PC-9 (cell line): ENCODE measurements around the gene PIGC. TPM values are rescaled to one million over a fixed set of nuclear protein-coding genes. Genes with fewer than 3 reads are reported as not detected.

ENCODE experiments used
- BruUV-seq: library from RNA; stranded (reverse); fragments of 400-500 nt; replicated peaks from 2 replicates; lab custom pipeline; 2021; lab: Mats Ljungman, UMichigan
- CTCF ChIA-PET: fragments of 300-600 bp; sonication (Branson Sonifier 250); formaldehyde crosslinking; loops from one replicate; lab custom pipeline; 2022; ENCODE audit warnings: antibody characterized with exemption; lab: Charles Lee
- POLR2A ChIA-PET: fragments of 300-600 bp; sonication (Branson Sonifier 250); formaldehyde crosslinking; loops from one replicate; lab custom pipeline; 2022; ENCODE audit warnings: antibody characterized with exemption; ENCODE audit not compliant: unreplicated experiment; lab: Charles Lee
- DNase-seq, 2 experiments: peaks; one replicate each; pipeline versions ENCODE4 v3.0.0 to v3.0.0-alpha.2; 2015 to 2022; ENCODE audit warnings: mixed read lengths in 1 of 2
- H2AFZ ChIP-seq: fragments of 200-600 bp; sonication (generic); 2 replicates; pipeline ENCODE4 v1.8.1; 2017; ENCODE audit warnings: antibody characterized with exemption
- H3F3A ChIP-seq: fragments of 200-600 bp; sonication (generic); 2 replicates; pipeline ENCODE4 v1.8.1; 2017; ENCODE audit warnings: antibody characterized with exemption, mild to moderate bottlenecking, low read depth; ENCODE audit not compliant: insufficient read depth
- H3K27ac ChIP-seq: fragments of 200-600 bp; sonication (generic); 2 replicates; pipeline ENCODE4 v1.6.1; 2016; ENCODE audit warnings: mixed run types
- H3K27me3 ChIP-seq: fragments of 200-600 bp; sonication (generic); 2 replicates; pipeline ENCODE4 v1.6.1; 2016; ENCODE audit warnings: low read depth, mixed run types; ENCODE audit not compliant: insufficient read depth
- H3K36me3 ChIP-seq: fragments of 200-600 bp; sonication (generic); 2 replicates; pipeline ENCODE4 v1.6.1; 2016; ENCODE audit warnings: low read depth, mixed run types
- H3K4me1 ChIP-seq: fragments of 200-600 bp; sonication (generic); replicated peaks from 2 replicates; pipeline ENCODE4 v1.6.1; 2016; ENCODE audit warnings: mixed run types; ENCODE audit not compliant: insufficient read depth
- H3K4me2 ChIP-seq: fragments of 200-600 bp; sonication (generic); 2 replicates; pipeline ENCODE4 v1.6.1; 2017; ENCODE audit warnings: mixed run types
- H3K4me3 ChIP-seq: fragments of 200-600 bp; sonication (generic); 2 replicates; pipeline ENCODE4 v1.6.1; 2016; ENCODE audit warnings: mixed run types
- H3K79me2 ChIP-seq: fragments of 200-600 bp; sonication (generic); 2 replicates; pipeline ENCODE4 v1.6.1; 2017; ENCODE audit warnings: low read depth, mixed run types
- H3K9me2 ChIP-seq: fragments of 200-600 bp; sonication (generic); 2 replicates; pipeline ENCODE4 v1.8.1; 2017; ENCODE audit warnings: mild to moderate bottlenecking; ENCODE audit not compliant: insufficient read depth
- H3K9me3 ChIP-seq: fragments of 200-600 bp; sonication (generic); 2 replicates; pipeline ENCODE4 v1.8.1; 2016; ENCODE audit warnings: low read depth; ENCODE audit not compliant: insufficient read depth
- H4K20me1 ChIP-seq: fragments of 200-600 bp; sonication (generic); 2 replicates; pipeline ENCODE4 v1.8.1; 2017; ENCODE audit not compliant: insufficient read depth
- EZH2 ChIP-seq: fragments of 200-600 bp; sonication (generic); IDR thresholded peaks from 2 replicates; pipeline ENCODE4 v1.8.0; 2017; ENCODE audit warnings: antibody characterized with exemption, low read depth
- intact Hi-C: fragments of 100-400 bp; cut with micrococcal nuclease; formaldehyde crosslinking; loops from one replicate; pipeline ENCODE4 v1.10.0; 2022; ENCODE audit not compliant: unreplicated experiment
- total RNA-seq: library from RNA; stranded (reverse); gene quantifications from 2 replicates; pipeline ENCODE4 v1.2.3, GENCODE V29; 2021
- TF ChIP-seq, protein P1 (sequence below): fragments of 200-600 bp; sonication (generic); conservative IDR thresholded peaks from 2 replicates; pipeline ENCODE4 v1.6.1; 2017; ENCODE audit warnings: mixed run types, antibody characterized with exemption, mild to moderate bottlenecking, moderate library complexity

PIGC gene
- total RNA-seq, 1 experiment from 2014 or later = 26.5 TPM

DNA sequence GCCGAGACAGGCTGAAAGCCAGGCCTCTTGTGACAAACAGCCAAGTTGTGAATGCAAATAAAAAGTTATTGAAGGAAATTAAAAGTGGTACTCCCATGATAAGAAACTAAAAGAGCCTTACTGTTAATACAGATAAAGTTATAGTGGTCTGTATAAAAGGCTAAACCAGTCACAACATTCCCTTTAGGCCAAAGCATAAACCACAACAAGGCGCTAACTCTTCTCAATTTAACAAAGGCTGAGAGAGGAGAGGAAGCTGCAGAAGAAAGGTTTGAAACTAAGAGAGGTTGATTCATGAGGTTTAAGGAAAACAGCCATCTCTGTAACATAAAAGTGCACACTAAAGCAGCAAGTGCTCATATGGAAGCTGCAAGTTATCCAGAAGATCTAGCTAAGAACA lies 12.7 kb downstream of the PIGC start:
- Histone ChIP-seq H3K9me3 (no peaks in the 10 kb centered on the region), H3K27ac (no peak overlapping the region), H3K4me1 (peaks cover 16% of the 10 kb centered on the region), H3K4me2 (peak overlapping the region; percentile 63; the same call in 1 of the 2 replicates), H3K79me2 (no peaks in the 10 kb centered on the region), H3F3A (peaks cover 19% of the 10 kb centered on the region; the same call in 1 of the 2 replicates), H3K4me3 (no peak overlapping the region), H4K20me1 (no peaks in the 10 kb centered on the region), H2AFZ (no peak overlapping the region), H3K9me2 (no peaks in the 10 kb centered on the region), H3K27me3 (no peaks in the 10 kb centered on the region), H3K36me3 (no peaks in the 10 kb centered on the region)
- no peak for DNase-seq
- intact Hi-C loops = loop anchor here (5.0 kb wide), 1 partner anchor 286 kb away; no protein-coding TSS in a partner anchor
- no TSS peak for BruUV-seq
- ChIA-PET CTCF (interaction anchor here (0.5 to 1.3 kb wide), 2 partner anchors 403 to 445 kb away, joined by 3 to 8 read pairs; no protein-coding TSS in a partner anchor), POLR2A (interaction anchor here (0.6 kb wide), 1 partner anchor 429 kb away, joined by 5 read pairs; no protein-coding TSS in a partner anchor)
- no peak for TF ChIP-seq EZH2
- TF ChIP-seq, protein P1, sequence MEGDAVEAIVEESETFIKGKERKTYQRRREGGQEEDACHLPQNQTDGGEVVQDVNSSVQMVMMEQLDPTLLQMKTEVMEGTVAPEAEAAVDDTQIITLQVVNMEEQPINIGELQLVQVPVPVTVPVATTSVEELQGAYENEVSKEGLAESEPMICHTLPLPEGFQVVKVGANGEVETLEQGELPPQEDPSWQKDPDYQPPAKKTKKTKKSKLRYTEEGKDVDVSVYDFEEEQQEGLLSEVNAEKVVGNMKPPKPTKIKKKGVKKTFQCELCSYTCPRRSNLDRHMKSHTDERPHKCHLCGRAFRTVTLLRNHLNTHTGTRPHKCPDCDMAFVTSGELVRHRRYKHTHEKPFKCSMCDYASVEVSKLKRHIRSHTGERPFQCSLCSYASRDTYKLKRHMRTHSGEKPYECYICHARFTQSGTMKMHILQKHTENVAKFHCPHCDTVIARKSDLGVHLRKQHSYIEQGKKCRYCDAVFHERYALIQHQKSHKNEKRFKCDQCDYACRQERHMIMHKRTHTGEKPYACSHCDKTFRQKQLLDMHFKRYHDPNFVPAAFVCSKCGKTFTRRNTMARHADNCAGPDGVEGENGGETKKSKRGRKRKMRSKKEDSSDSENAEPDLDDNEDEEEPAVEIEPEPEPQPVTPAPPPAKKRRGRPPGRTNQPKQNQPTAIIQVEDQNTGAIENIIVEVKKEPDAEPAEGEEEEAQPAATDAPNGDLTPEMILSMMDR = no peak

DNA sequence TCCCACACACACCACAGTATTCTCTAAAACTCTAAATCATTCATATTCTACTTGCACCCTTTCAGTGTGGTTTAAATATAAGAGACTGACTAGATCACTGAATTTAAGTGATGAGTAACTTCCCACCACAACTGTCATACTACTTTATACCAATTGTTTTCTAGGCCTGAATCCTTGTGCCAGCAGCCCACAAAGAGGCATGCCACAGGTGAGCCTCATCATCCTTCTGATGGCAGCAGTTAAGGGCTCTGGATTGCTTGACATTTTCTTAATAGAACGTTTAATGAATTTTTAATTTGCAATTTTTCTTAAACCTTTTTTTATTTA lies 13.8 kb downstream of the PIGC start:
- Histone ChIP-seq H3K9me3 (no peaks in the 10 kb centered on the region), H3K4me3 (no peak overlapping the region), H3K27me3 (no peaks in the 10 kb centered on the region), H4K20me1 (no peaks in the 10 kb centered on the region), H2AFZ (no peak overlapping the region), H3F3A (peaks cover 19% of the 10 kb centered on the region; the same call in 1 of the 2 replicates), H3K79me2 (no peaks in the 10 kb centered on the region), H3K4me2 (no peak overlapping the region), H3K27ac (no peak overlapping the region), H3K4me1 (peaks cover 16% of the 10 kb centered on the region), H3K9me2 (no peaks in the 10 kb centered on the region), H3K36me3 (no peaks in the 10 kb centered on the region)
- no peak for DNase-seq
- intact Hi-C loops = loop anchor here (5.0 kb wide), 1 partner anchor 287 kb away; no protein-coding TSS in a partner anchor
- ChIA-PET CTCF (interaction anchor here (0.6 to 0.9 kb wide), 3 partner anchors 14 to 458 kb away, joined by 4 to 8 read pairs (median 6); no protein-coding TSS in a partner anchor), POLR2A (no interaction called here)
- TF ChIP-seq EZH2 = no peak
- TF ChIP-seq, protein P1 = no peak
- BruUV-seq = no TSS peak

DNA sequence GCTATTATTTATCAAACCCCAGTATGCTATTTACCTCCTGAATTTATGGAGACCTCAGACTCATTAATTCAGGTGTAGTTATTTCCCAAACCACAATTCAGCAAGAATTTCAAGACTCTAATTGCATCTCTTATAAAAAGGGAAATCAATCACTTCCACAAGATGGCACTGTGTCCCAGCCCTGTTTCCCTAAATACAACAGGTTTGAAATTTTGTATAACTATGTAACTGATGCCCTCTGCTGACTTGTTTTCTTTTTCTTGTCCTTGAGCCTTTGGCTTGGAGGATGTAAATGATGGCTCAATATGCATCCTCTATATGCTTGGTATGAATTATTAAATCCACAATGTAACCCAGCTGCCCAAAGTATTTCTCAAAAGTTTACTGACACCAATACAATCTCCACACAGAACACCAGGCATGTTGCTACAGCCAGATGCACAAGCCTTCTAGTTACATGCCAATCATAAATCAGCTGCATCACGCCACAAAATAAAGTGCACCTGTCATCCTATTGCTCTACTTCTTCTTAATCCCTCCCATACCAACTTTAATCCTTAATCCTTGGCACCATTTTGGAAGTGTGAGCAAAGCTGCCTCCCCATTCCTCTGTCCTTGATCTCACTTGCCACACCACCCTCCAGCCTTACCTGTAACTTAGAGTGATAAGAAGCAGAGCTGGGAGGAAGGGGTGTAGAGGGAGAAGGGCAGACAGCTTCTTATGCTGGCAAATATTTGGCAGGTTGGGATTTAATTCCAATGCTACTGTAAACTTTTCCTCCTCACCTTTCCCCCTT lies 14.3 kb downstream of the PIGC start:
- no peak overlapping the region for H3K4me2 ChIP-seq
- H2AFZ ChIP-seq = no peak overlapping the region
- no peaks in the 10 kb centered on the region for H3K36me3 ChIP-seq
- no peak overlapping the region for H3K4me3 ChIP-seq
- no peak for TF ChIP-seq EZH2
- TF ChIP-seq, protein P1 = peak; percentile 81
- no peaks in the 10 kb centered on the region for H3K27me3 ChIP-seq
- H3K27ac ChIP-seq = no peak overlapping the region
- peaks cover 19% of the 10 kb centered on the region; the same call in 1 of the 2 replicates for H3F3A ChIP-seq
- CTCF ChIA-PET = interaction anchor here (0.6 to 0.9 kb wide), 3 partner anchors 14 to 458 kb away, joined by 4 to 8 read pairs (median 6); no protein-coding TSS in a partner anchor
- POLR2A ChIA-PET = no interaction called here
- no peaks in the 10 kb centered on the region for H3K9me2 ChIP-seq
- intact Hi-C loops = loop anchor here (1.0 to 5.0 kb wide), 2 partner anchors 288 to 427 kb away; no protein-coding TSS in a partner anchor
- DNase-seq = peak; percentile 40 to 68
- no peaks in the 10 kb centered on the region for H4K20me1 ChIP-seq
- H3K9me3 ChIP-seq = no peaks in the 10 kb centered on the region
- H3K4me1 ChIP-seq = peaks cover 16% of the 10 kb centered on the region
- no peaks in the 10 kb centered on the region for H3K79me2 ChIP-seq
- BruUV-seq = no TSS peak
